Activated CD8-positive, alpha-beta T cell treated with anti-CD3 and anti-CD28 coated beads for 36 hours (primary cell): ENCODE measurements around the gene PSMB11. TPM values are rescaled to one million over a fixed set of nuclear protein-coding genes. Genes with fewer than 3 reads are reported as not detected.

Experiments
- ATAC-seq: fragments of 200-7000 bp; cut with Tn5 transposase; one replicate; pipeline ENCODE4 v1.10.0; 2021; ENCODE audit warnings: mild to moderate bottlenecking, moderate library complexity
- CTCF ChIA-PET: fragments of 350-600 bp; sonication (Branson Sonifier 250); formaldehyde crosslinking; loops from one replicate; lab custom pipeline; 2021; ENCODE audit warnings: antibody characterized with exemption; lab: Charles Lee
- POLR2A ChIA-PET: fragments of 350-600 bp; sonication (Branson Sonifier 250); formaldehyde crosslinking; loops from one replicate; lab custom pipeline; 2021; ENCODE audit warnings: antibody characterized with exemption; lab: Charles Lee
- DNase-seq: peaks from one replicate; pipeline ENCODE4 v3.0.0-alpha.2; 2020
- H3K27ac Mint-ChIP-seq: one replicate; pipeline ENCODE4 v1.8.0; 2021; ENCODE audit warnings: mild to moderate bottlenecking, mixed read lengths
- H3K27me3 Mint-ChIP-seq: one replicate; pipeline ENCODE4 v1.8.0; 2021; ENCODE audit warnings: mixed read lengths
- H3K36me3 Mint-ChIP-seq: one replicate; pipeline ENCODE4 v1.8.0; 2021; ENCODE audit warnings: low read depth, mixed read lengths
- H3K4me1 Mint-ChIP-seq: one replicate; pipeline ENCODE4 v1.8.0; 2021; ENCODE audit warnings: low read depth, mixed read lengths
- H3K4me3 Mint-ChIP-seq: one replicate; pipeline ENCODE4 v1.8.0; 2021; ENCODE audit warnings: mild to moderate bottlenecking, moderate library complexity, mixed read lengths
- H3K9me3 Mint-ChIP-seq: one replicate; pipeline ENCODE4 v1.8.0; 2021; ENCODE audit warnings: mixed read lengths
- intact Hi-C: fragments of 100-400 bp; cut with micrococcal nuclease; formaldehyde crosslinking; loops from one replicate; pipeline ENCODE4 v1.10.0; 2022
- total RNA-seq, 2 experiments: library from RNA; stranded (reverse); gene quantifications; one replicate each; pipeline ENCODE4 v1.2.3, GENCODE V29; 2021
- TF ChIP-seq, protein P1 (sequence below): fragments of 200-600 bp; IDR thresholded peaks from one replicate; pipeline ENCODE4 v1.8.0; 2022; ENCODE audit warnings: antibody characterized with exemption, mild to moderate bottlenecking

PSMB11 gene
- total RNA-seq, 2 experiments from 2014 or later, result not detected

DNA sequence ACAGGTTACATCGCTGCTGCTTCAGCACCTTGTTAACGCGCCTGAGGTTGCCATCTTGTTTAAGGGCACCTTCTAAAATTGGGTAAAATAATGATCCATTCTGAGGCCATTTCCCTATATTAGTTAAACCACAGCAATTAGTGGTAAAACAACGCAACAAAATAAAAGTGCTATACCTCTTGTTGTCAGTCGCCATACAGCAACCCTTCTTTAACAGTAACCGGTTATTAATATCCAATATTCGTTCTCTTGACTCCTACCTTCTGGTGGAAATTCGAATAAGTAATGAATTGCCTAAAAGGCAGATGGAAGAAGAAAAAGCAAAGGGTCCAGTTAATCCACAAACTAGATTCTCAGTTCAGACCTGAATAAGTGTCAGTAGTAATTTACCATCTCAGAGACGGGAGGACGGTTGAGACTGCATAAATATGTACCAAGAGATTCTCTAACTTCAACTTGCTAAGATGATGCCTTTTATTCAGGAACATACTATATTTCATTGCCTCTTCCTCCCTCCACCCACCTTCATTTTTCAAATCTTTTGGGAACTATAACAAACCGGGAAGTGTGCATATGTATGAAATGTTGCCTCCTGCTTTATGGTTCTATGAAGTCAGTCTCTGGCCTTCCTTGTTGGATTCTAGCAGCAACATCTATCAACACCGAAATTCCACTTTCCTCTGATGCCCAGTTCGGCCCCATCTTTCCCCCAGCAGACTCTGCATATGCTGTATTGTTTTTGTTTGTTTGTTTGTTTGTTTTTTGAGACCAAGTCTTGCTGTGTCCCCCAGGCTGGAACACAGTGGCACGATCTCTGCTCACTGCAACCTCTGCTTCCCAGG lies 6.5 kb upstream of the PSMB11 start:
- Mint-ChIP-seq H3K27ac (peak overlapping the region; percentile 98), H3K4me3 (peak overlapping the region; percentile 92), H3K36me3 (peaks cover 32% of the 10 kb centered on the region), H3K9me3 (peaks cover 2% of the 10 kb centered on the region), H3K27me3 (no peaks in the 10 kb centered on the region), H3K4me1 (peaks cover 31% of the 10 kb centered on the region)
- intact Hi-C loops, result no loop called here
- TF ChIP-seq, protein P1, sequence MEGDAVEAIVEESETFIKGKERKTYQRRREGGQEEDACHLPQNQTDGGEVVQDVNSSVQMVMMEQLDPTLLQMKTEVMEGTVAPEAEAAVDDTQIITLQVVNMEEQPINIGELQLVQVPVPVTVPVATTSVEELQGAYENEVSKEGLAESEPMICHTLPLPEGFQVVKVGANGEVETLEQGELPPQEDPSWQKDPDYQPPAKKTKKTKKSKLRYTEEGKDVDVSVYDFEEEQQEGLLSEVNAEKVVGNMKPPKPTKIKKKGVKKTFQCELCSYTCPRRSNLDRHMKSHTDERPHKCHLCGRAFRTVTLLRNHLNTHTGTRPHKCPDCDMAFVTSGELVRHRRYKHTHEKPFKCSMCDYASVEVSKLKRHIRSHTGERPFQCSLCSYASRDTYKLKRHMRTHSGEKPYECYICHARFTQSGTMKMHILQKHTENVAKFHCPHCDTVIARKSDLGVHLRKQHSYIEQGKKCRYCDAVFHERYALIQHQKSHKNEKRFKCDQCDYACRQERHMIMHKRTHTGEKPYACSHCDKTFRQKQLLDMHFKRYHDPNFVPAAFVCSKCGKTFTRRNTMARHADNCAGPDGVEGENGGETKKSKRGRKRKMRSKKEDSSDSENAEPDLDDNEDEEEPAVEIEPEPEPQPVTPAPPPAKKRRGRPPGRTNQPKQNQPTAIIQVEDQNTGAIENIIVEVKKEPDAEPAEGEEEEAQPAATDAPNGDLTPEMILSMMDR, result no peak
- POLR2A ChIA-PET, result interaction anchor here (1.8 to 2.5 kb wide), 3 partner anchors 10 to 54 kb away, joined by 6 to 19 read pairs (median 10); partner anchors contain the start of gene AJUBA
- CTCF ChIA-PET, result interaction anchor here (1.0 to 2.8 kb wide), 3 partner anchors 29 to 53 kb away, joined by 3 to 14 read pairs (median 4); partner anchors contain the start of gene AJUBA
- no peak for ATAC-seq
- DNase-seq, result no peak

DNA sequence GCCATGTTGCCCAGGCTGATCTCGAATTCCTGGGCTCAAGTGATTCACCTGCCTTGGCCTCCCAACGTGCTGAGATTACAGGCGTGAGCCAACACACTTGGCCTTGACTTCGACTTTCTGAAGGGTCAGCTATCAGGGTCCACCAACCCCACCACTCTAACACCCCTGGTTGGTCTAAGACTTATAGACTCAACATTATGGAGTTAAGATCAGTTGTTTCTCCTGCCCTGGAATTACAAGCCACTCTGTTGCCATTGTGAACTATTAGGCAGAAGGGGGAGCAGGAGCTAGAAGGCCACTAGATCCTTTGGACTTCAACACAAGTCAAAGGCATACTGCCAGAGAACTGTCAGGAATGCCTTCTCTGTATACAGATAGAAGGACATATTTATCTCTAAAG lies 1.9 kb upstream of the PSMB11 start:
- CTCF ChIA-PET, result interaction anchor here (0.7 to 4.2 kb wide), 6 partner anchors 13 to 54 kb away, joined by 3 to 15 read pairs (median 6); partner anchors contain the start of gene CDH24
- ATAC-seq (no peak), DNase-seq (no peak)
- H3K4me1 Mint-ChIP-seq, result peaks cover 12% of the 10 kb centered on the region
- H3K36me3 Mint-ChIP-seq, result no peaks in the 10 kb centered on the region
- POLR2A ChIA-PET, result interaction anchor here (0.6 to 2.4 kb wide), 4 partner anchors 9 to 33 kb away, joined by 3 to 11 read pairs (median 4); no protein-coding TSS in a partner anchor
- H3K27ac Mint-ChIP-seq, result no peak overlapping the region
- TF ChIP-seq, protein P1, result no peak
- no peak overlapping the region for H3K4me3 Mint-ChIP-seq
- H3K9me3 Mint-ChIP-seq, result peaks cover 2% of the 10 kb centered on the region
- H3K27me3 Mint-ChIP-seq, result no peaks in the 10 kb centered on the region
- intact Hi-C loops, result no loop called here

DNA sequence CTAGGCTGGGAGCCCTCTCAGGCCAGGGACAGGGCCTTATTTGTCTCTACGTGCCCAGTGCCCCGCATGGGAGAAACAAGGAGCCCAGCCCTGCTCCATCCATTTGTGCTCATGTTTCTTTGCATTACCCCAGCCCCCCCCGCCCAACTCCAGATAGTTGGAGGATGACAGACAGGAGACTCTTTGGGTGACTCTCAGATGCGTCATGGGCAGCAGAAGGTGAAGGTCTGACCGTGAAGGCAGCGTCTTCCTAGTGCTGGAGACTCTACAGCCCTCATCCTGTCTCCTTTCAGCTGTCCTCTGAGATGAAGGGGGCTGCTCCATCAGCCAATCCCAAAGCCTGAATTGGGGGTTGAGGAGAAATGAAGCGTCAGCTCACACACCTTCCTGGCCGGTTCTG lies 283 bp upstream of the PSMB11 start:
- Mint-ChIP-seq H3K4me1 (peaks cover 1% of the 10 kb centered on the region), H3K27ac (no peak overlapping the region), H3K4me3 (no peak overlapping the region), H3K27me3 (no peaks in the 10 kb centered on the region), H3K36me3 (no peaks in the 10 kb centered on the region), H3K9me3 (no peaks in the 10 kb centered on the region)
- no peak for DNase-seq
- no peak for ATAC-seq
- ChIA-PET CTCF (interaction anchor here (0.6 to 4.2 kb wide), 8 partner anchors 8 to 112 kb away, joined by 3 to 15 read pairs (median 3); partner anchors contain the start of genes AJUBA and CDH24), POLR2A (no interaction called here)
- TF ChIP-seq, protein P1, result no peak
- intact Hi-C loops, result no loop called here

DNA sequence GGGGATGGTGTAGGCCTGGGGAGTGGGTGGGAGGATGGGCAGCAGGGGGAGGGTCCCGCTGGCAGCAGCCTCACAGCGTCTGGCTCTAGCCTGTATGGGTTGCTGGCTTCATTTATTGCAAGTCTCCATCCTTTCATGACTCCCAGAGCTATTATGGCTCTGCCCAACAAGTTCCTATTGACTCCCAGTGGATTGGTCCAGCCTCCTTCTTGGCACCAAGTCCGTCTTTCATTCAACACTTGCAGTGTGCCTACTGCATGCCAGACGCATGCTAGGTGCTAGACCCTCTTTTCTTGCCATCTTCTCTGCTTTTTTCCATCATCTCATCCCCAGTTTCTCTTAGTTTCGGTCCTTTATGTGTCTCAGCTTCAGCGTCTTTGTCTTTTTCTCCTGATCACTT lies 1.1 kb downstream of the PSMB11 start:
- Mint-ChIP-seq H3K9me3 (no peaks in the 10 kb centered on the region), H3K4me3 (no peak overlapping the region), H3K4me1 (no peaks in the 10 kb centered on the region), H3K27me3 (peaks cover 2% of the 10 kb centered on the region), H3K36me3 (no peaks in the 10 kb centered on the region), H3K27ac (no peak overlapping the region)
- CTCF ChIA-PET, result interaction anchor here (0.9 to 4.2 kb wide), 11 partner anchors 10 to 80 kb away, joined by 3 to 15 read pairs (median 3); partner anchors contain the start of genes AJUBA and CDH24
- POLR2A ChIA-PET, result interaction anchor here (0.8 to 1.6 kb wide), 3 partner anchors 9 to 37 kb away, joined by 3 to 5 read pairs (median 4); partner anchors contain the start of gene CDH24
- ATAC-seq, result no peak
- TF ChIP-seq, protein P1, result no peak
- no peak for DNase-seq
- intact Hi-C loops, result no loop called here
